ENCODE results near the gene MITD1. TPM values are rescaled to one million over a fixed set of nuclear protein-coding genes. Genes with fewer than 3 reads are reported as not detected.

The MITD1 gene
- total and polyA plus RNA-seq, 2 of the 8 experiments (the other 6 are each of a cell fraction or from before 2014, with no cell fraction given): 15.2 to 31.7 TPM

- H3K27ac ChIP-seq (ENCODE audit: low read depth, low read length): no peak overlapping the region
- H4K91ac ChIP-seq (replicated peaks; ENCODE audit: insufficient read length, low read length): no peak overlapping the region
- no peaks in the 10 kb centered on the region for H3K23me2 ChIP-seq (ENCODE audit: low read depth, low read length)
- H3K79me1 ChIP-seq (ENCODE audit: low read depth, low read length): no peaks in the 10 kb centered on the region
- H3K27me3 ChIP-seq (replicated peaks in 1 of 4; ENCODE audit: control insufficient read depth in 3 of 4, extremely low read depth in 1 of 4, insufficient read depth in 3 of 4, low read length in 3 of 4): no peaks in the 10 kb centered on the region
- no peak overlapping the region for H3K18ac ChIP-seq (ENCODE audit: extremely low read depth, low read length)
- FAIRE-seq (no peak), DNase-seq (ENCODE audit: low read depth in 1 of 2, low spot score in 2 of 2) (no peak)
- H3K9ac ChIP-seq (replicated peaks in 1 of 4; ENCODE audit: extremely low read depth in 1 of 4, low read depth in 3 of 4, low read length in 3 of 4): no peak overlapping the region
- ChIA-PET CTCF (ENCODE audit: partially characterized antibody) (interaction anchor here (1.5 to 2.8 kb wide), 2 partner anchors 8 to 15 kb away, joined by 3 to 11 read pairs; partner anchors contain the start of genes MITD1 and MRPL30), POLR2A (ENCODE audit: partially characterized antibody) (no interaction called here)
- H3K79me2 ChIP-seq (ENCODE audit: control insufficient read depth in 1 of 2, insufficient read depth in 2 of 2, low read length in 2 of 2): no peaks in the 10 kb centered on the region
- no peaks in the 10 kb centered on the region for H3K9me3 ChIP-seq (ENCODE audit: insufficient read depth in 2 of 2, low read depth in 1 of 2, low read length in 1 of 2)
- peaks cover 0 to 34% (median 10%) of the 10 kb centered on the region in 4 experiments; a peak in 6 of 8 replicates for H3K36me3 ChIP-seq (ENCODE audit: control insufficient read depth in 2 of 4, insufficient read depth in 4 of 4, low read length in 3 of 4)
- peaks cover 0 to 1% of the 10 kb centered on the region in 2 experiments for H4K20me1 ChIP-seq (replicated peaks in 1 of 2; ENCODE audit: control insufficient read depth in 1 of 2, insufficient read depth in 2 of 2, low read length in 2 of 2)
- H3K4ac ChIP-seq (replicated peaks; ENCODE audit: insufficient read length, low read depth, low read length): no peak overlapping the region
- no peak overlapping the region for H2BK20ac ChIP-seq (ENCODE audit: low read length)
- no peak overlapping the region for H3K56ac ChIP-seq (replicated peaks; ENCODE audit: insufficient read length, low read depth, low read length)
- no peak overlapping the region for H4K8ac ChIP-seq (ENCODE audit: extremely low read depth, insufficient read depth, low read length)
- no peak overlapping the region for H3K23ac ChIP-seq (ENCODE audit: insufficient read length)
- H2AFZ ChIP-seq (ENCODE audit: low read length): no peak overlapping the region
- H3K4me3 ChIP-seq (ENCODE audit: extremely low read depth in 1 of 4, insufficient read depth in 2 of 4, low read depth in 3 of 4, low read length in 4 of 4): no peak overlapping the region
- H4K5ac ChIP-seq (ENCODE audit: insufficient read length, low read depth, low read length): no peak overlapping the region
- H3K4me2 ChIP-seq (ENCODE audit: insufficient read depth in 1 of 2, low read depth in 2 of 2, low read length in 2 of 2): no peak overlapping the region
- no peak overlapping the region for H2AK5ac ChIP-seq (ENCODE audit: low read depth, low read length)
- whole genome bisulfite sequencing, 2 experiments (ENCODE audit: extremely low coverage in 1 of 2, insufficient coverage in 1 of 2, insufficient read length in 1 of 2, insufficient replicate concordance in 2 of 2, low coverage in 1 of 2, low lambda C conversion rate in 2 of 2, missing lambda C conversion rate in 1 of 2): 85% methylated on average over 5 of the region's 5 CpGs; no CpG with 5 or more reads in 1 of the 2 experiments
- H2BK120ac ChIP-seq (replicated peaks; ENCODE audit: low read depth, low read length): no peak overlapping the region
- no peak overlapping the region for H2BK12ac ChIP-seq (ENCODE audit: low read depth, low read length)
- no peaks in the 10 kb centered on the region for H3K4me1 ChIP-seq (replicated peaks in 1 of 4; ENCODE audit: control insufficient read depth in 3 of 4, insufficient read depth in 4 of 4, low read length in 3 of 4)
- H2BK5ac ChIP-seq (ENCODE audit: low read depth, low read length): no peak overlapping the region
- H3K14ac ChIP-seq (ENCODE audit: insufficient read length): no peak overlapping the region
- no peak overlapping the region for H2BK15ac ChIP-seq (ENCODE audit: low read length)
- TF ChIP-seq, protein P1, sequence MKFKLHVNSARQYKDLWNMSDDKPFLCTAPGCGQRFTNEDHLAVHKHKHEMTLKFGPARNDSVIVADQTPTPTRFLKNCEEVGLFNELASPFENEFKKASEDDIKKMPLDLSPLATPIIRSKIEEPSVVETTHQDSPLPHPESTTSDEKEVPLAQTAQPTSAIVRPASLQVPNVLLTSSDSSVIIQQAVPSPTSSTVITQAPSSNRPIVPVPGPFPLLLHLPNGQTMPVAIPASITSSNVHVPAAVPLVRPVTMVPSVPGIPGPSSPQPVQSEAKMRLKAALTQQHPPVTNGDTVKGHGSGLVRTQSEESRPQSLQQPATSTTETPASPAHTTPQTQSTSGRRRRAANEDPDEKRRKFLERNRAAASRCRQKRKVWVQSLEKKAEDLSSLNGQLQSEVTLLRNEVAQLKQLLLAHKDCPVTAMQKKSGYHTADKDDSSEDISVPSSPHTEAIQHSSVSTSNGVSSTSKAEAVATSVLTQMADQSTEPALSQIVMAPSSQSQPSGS (IDR thresholded peaks at IDR 0.05; ENCODE audit: low read length): no peak
- no peak for TF ChIP-seq USF2 (IDR thresholded peaks at IDR 0.05; ENCODE audit: low read length)
- TF ChIP-seq KDM1A (IDR thresholded peaks at IDR 0.05; ENCODE audit: borderline replicate concordance, low read length): no peak
- TF ChIP-seq, protein P2, sequence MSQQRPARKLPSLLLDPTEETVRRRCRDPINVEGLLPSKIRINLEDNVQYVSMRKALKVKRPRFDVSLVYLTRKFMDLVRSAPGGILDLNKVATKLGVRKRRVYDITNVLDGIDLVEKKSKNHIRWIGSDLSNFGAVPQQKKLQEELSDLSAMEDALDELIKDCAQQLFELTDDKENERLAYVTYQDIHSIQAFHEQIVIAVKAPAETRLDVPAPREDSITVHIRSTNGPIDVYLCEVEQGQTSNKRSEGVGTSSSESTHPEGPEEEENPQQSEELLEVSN (IDR thresholded peaks at IDR 0.05): no peak
- TF ChIP-seq RXRA (IDR thresholded peaks at IDR 0.05; ENCODE audit: insufficient read depth, low read depth, low read length): no peak
- TF ChIP-seq RNF2 (IDR thresholded peaks at IDR 0.05; ENCODE audit: borderline replicate concordance, low read depth, low read length, missing control alignments, poor library complexity, severe bottlenecking): no peak
- no peak for TF ChIP-seq CHD2 (IDR thresholded peaks at IDR 0.05; ENCODE audit: low read length)
- TF ChIP-seq EP300 (IDR thresholded peaks at IDR 0.05; ENCODE audit: borderline replicate concordance in 1 of 2, low read depth in 2 of 2, low read length in 2 of 2): no peak
- TF ChIP-seq TEAD4 (IDR thresholded peaks at IDR 0.05; ENCODE audit: low read depth, low read length): no peak
Measured at GRCh38 chr2:99166218-99166617, 14.6 kb downstream of the MITD1 start.
